Measurements from ENCODE around the gene SOD3. TPM values are rescaled to one million over a fixed set of nuclear protein-coding genes. Genes with fewer than 3 reads are reported as not detected.

Gene SOD3
- polyA plus RNA-seq, 1 donor (not counting 4 experiments of a cell fraction or from before 2014, with no cell fraction given): not detected

DNA sequence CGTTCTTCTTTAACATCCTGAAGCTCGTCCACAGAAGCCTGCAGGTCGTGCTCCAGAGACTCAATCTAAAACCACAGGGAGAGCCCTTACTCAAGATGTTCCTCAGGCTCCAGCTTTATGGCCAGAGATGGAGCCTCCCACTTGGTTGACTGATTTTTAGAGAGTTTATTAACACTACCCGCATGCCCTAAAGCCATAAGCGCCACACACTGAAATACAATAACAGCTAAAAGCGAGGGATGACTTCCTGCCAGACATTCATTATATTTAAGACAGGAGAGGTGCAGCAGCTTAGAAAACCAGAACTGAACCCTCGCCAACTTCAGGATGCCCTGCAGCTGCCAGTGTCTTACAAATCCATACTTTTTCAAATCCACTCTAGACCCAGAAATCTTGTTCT is 42.0 kb downstream of the SOD3 start:
- no peaks in the 10 kb centered on the region for H3K36me3 ChIP-seq (ENCODE audit: control insufficient read depth in 2 of 2, extremely low read depth in 1 of 2, insufficient read depth in 2 of 2, low read length in 2 of 2)
- no peaks in the 10 kb centered on the region for H3K4me1 ChIP-seq (ENCODE audit: control insufficient read depth, extremely low read depth, insufficient read depth, low read length)
- H3K4me2 ChIP-seq (ENCODE audit: control insufficient read depth, extremely low read depth, insufficient read depth, low read depth, low read length): no peak overlapping the region
- DNase-seq (ENCODE audit: low read depth, low spot score): no peak
- FAIRE-seq: no peak
- H3K4me3 ChIP-seq (ENCODE audit: control insufficient read depth in 2 of 3, extremely low read depth in 1 of 3, insufficient read depth in 2 of 3, low read depth in 1 of 3, low read length in 3 of 3): no peak overlapping the region
- TF ChIP-seq CTCF (optimal IDR thresholded peaks at IDR 0.05 in 1 of 3, IDR thresholded peaks at IDR 0.05 in 1 of 3, conservative IDR thresholded peaks at IDR 0.05 in 1 of 3; ENCODE audit: extremely low read depth in 1 of 3, insufficient read depth in 2 of 3, low read length in 3 of 3) (no peak), EZH2 (IDR thresholded peaks at IDR 0.05; ENCODE audit: low read length) (no peak)
- H4K20me1 ChIP-seq (ENCODE audit: control insufficient read depth, extremely low read depth, insufficient read depth, low read length): no peaks in the 10 kb centered on the region
- H3K79me2 ChIP-seq (ENCODE audit: control insufficient read depth, insufficient read depth, low read length): no peaks in the 10 kb centered on the region
- H3K27ac ChIP-seq (ENCODE audit: control insufficient read depth, insufficient read depth, low read length): no peak overlapping the region
- no peak overlapping the region for H2AFZ ChIP-seq (ENCODE audit: control insufficient read depth, low read length)
- no peaks in the 10 kb centered on the region for H3K9me1 ChIP-seq (ENCODE audit: control insufficient read depth, extremely low read depth, insufficient read depth, low read length)
- dilution Hi-C loops (cut with MboI; ENCODE audit: extremely low pct_ligation_motif_present, low sequenced_read_pairs): no loop called here
- no peaks in the 10 kb centered on the region for H3K9me3 ChIP-seq (ENCODE audit: control insufficient read depth, low read depth, low read length)
- no peak overlapping the region for H3K9ac ChIP-seq (ENCODE audit: control insufficient read depth, extremely low read depth, insufficient read depth, low read length)
- no peaks in the 10 kb centered on the region for H3K27me3 ChIP-seq (ENCODE audit: control insufficient read depth, extremely low read depth, insufficient read depth, low read length)

DNA sequence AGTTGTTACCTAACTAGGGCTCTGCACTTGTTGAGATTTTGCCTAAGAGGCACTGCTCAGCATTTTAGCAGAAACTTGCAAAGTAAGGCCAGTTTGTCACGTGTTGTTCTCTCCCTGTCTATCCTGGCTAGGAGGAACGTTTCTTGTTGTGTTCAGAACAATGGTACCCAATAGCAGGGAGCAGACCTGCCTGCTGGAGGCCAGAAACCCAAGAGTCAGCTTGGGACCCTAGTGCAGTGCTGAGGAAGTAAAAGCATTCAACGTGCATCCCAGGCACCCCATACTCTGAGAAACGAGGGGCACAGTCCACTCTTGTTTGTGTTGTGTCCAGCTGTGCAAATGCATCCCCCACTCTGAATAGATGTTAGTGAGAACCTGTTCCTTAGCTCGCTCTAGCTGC is 42.4 kb downstream of the SOD3 start:
- no peak for TF ChIP-seq CTCF (optimal IDR thresholded peaks at IDR 0.05 in 1 of 3, IDR thresholded peaks at IDR 0.05 in 1 of 3, conservative IDR thresholded peaks at IDR 0.05 in 1 of 3; ENCODE audit: extremely low read depth in 1 of 3, insufficient read depth in 2 of 3, low read length in 3 of 3)
- TF ChIP-seq EZH2 (IDR thresholded peaks at IDR 0.05; ENCODE audit: low read length): no peak
- H4K20me1 ChIP-seq (ENCODE audit: control insufficient read depth, extremely low read depth, insufficient read depth, low read length): no peaks in the 10 kb centered on the region
- no peak overlapping the region for H3K4me2 ChIP-seq (ENCODE audit: control insufficient read depth, extremely low read depth, insufficient read depth, low read depth, low read length)
- H3K9ac ChIP-seq (ENCODE audit: control insufficient read depth, extremely low read depth, insufficient read depth, low read length): no peak overlapping the region
- H3K4me1 ChIP-seq (ENCODE audit: control insufficient read depth, extremely low read depth, insufficient read depth, low read length): no peaks in the 10 kb centered on the region
- H3K9me3 ChIP-seq (ENCODE audit: control insufficient read depth, low read depth, low read length): no peaks in the 10 kb centered on the region
- H3K4me3 ChIP-seq (ENCODE audit: control insufficient read depth in 2 of 3, extremely low read depth in 1 of 3, insufficient read depth in 2 of 3, low read depth in 1 of 3, low read length in 3 of 3): no peak overlapping the region
- no peaks in the 10 kb centered on the region for H3K9me1 ChIP-seq (ENCODE audit: control insufficient read depth, extremely low read depth, insufficient read depth, low read length)
- no peak for DNase-seq (ENCODE audit: low read depth, low spot score)
- H3K36me3 ChIP-seq (ENCODE audit: control insufficient read depth in 2 of 2, extremely low read depth in 1 of 2, insufficient read depth in 2 of 2, low read length in 2 of 2): no peaks in the 10 kb centered on the region
- FAIRE-seq: no peak
- H3K27ac ChIP-seq (ENCODE audit: control insufficient read depth, insufficient read depth, low read length): no peak overlapping the region
- no peaks in the 10 kb centered on the region for H3K27me3 ChIP-seq (ENCODE audit: control insufficient read depth, extremely low read depth, insufficient read depth, low read length)
- H2AFZ ChIP-seq (ENCODE audit: control insufficient read depth, low read length): no peak overlapping the region
- dilution Hi-C loops (cut with MboI; ENCODE audit: extremely low pct_ligation_motif_present, low sequenced_read_pairs): no loop called here
- no peaks in the 10 kb centered on the region for H3K79me2 ChIP-seq (ENCODE audit: control insufficient read depth, insufficient read depth, low read length)
